Measurements from ENCODE around the gene PROZ.

Gene PROZ

DNA sequence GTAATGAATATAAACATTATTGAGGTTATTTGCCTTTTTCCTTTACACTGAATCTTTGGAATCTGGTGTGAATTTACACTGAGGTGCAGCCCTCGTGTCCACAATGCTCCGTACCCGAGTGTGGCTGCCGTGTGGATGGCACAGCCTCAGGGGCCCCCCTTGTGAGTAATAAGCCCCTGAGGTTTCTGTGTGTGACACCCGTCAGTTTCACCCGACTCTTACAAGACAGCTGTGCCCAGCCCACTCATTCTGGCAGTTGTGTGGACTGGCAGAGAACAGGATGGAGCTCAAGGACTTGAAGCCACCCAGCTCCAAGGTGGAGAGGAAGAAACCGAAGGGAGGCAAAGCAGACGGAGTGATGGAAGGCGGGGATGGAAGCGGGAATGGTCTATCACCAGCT is 7.8 kb downstream of the PROZ start:
- H3K9ac ChIP-seq (ENCODE audit: low read length) = no peak overlapping the region
- no peaks in the 10 kb centered on the region for H3K9me3 ChIP-seq (ENCODE audit: insufficient read depth, low read length)
- no peaks in the 10 kb centered on the region; the same call in 1 of the 2 replicates for H4K20me1 ChIP-seq (ENCODE audit: insufficient read depth, low read length)
- H3K4me3 ChIP-seq (ENCODE audit: low read length) = no peak overlapping the region
- no peak overlapping the region for H3K27ac ChIP-seq (ENCODE audit: low read length)
- H3K36me3 ChIP-seq (replicated peaks; ENCODE audit: low read depth, low read length) = peaks cover 16% of the 10 kb centered on the region
- TF ChIP-seq, protein P1, sequence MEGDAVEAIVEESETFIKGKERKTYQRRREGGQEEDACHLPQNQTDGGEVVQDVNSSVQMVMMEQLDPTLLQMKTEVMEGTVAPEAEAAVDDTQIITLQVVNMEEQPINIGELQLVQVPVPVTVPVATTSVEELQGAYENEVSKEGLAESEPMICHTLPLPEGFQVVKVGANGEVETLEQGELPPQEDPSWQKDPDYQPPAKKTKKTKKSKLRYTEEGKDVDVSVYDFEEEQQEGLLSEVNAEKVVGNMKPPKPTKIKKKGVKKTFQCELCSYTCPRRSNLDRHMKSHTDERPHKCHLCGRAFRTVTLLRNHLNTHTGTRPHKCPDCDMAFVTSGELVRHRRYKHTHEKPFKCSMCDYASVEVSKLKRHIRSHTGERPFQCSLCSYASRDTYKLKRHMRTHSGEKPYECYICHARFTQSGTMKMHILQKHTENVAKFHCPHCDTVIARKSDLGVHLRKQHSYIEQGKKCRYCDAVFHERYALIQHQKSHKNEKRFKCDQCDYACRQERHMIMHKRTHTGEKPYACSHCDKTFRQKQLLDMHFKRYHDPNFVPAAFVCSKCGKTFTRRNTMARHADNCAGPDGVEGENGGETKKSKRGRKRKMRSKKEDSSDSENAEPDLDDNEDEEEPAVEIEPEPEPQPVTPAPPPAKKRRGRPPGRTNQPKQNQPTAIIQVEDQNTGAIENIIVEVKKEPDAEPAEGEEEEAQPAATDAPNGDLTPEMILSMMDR (IDR thresholded peaks at IDR 0.05; ENCODE audit: low read depth, low read length) = no peak
- no peak for TF ChIP-seq EZH2phosphoT487 (IDR thresholded peaks at IDR 0.05; ENCODE audit: low read depth)
- peaks cover 3% of the 10 kb centered on the region; the same call in 1 of the 2 replicates for H3K27me3 ChIP-seq (ENCODE audit: low read depth, low read length)
- no peaks in the 10 kb centered on the region for H3K79me2 ChIP-seq (ENCODE audit: low read length)
- peaks cover 10% of the 10 kb centered on the region for H3K4me1 ChIP-seq (ENCODE audit: low read length)
- H2AFZ ChIP-seq (ENCODE audit: low read depth, low read length) = no peak overlapping the region
- no peak overlapping the region for H3K4me2 ChIP-seq (ENCODE audit: low read length)

GRCh38 chr13:113166681-113167080 is 8.2 kb downstream of the PROZ start:
- H3K27ac ChIP-seq (ENCODE audit: low read length) = no peak overlapping the region
- no peaks in the 10 kb centered on the region for H3K79me2 ChIP-seq (ENCODE audit: low read length)
- no peak overlapping the region for H3K4me2 ChIP-seq (ENCODE audit: low read length)
- H3K4me3 ChIP-seq (ENCODE audit: low read length) = no peak overlapping the region
- peaks cover 6% of the 10 kb centered on the region for H3K4me1 ChIP-seq (ENCODE audit: low read length)
- H3K27me3 ChIP-seq (ENCODE audit: low read depth, low read length) = no peaks in the 10 kb centered on the region; the same call in 1 of the 2 replicates
- H3K9me3 ChIP-seq (ENCODE audit: insufficient read depth, low read length) = no peaks in the 10 kb centered on the region
- TF ChIP-seq EZH2phosphoT487 (IDR thresholded peaks at IDR 0.05; ENCODE audit: low read depth) = no peak
- TF ChIP-seq, protein P1 (IDR thresholded peaks at IDR 0.05; ENCODE audit: low read depth, low read length) = no peak
- no peak overlapping the region for H3K9ac ChIP-seq (ENCODE audit: low read length)
- H4K20me1 ChIP-seq (ENCODE audit: insufficient read depth, low read length) = no peaks in the 10 kb centered on the region; the same call in 1 of the 2 replicates
- H2AFZ ChIP-seq (ENCODE audit: low read depth, low read length) = no peak overlapping the region
- peaks cover 20% of the 10 kb centered on the region for H3K36me3 ChIP-seq (replicated peaks; ENCODE audit: low read depth, low read length)

DNA sequence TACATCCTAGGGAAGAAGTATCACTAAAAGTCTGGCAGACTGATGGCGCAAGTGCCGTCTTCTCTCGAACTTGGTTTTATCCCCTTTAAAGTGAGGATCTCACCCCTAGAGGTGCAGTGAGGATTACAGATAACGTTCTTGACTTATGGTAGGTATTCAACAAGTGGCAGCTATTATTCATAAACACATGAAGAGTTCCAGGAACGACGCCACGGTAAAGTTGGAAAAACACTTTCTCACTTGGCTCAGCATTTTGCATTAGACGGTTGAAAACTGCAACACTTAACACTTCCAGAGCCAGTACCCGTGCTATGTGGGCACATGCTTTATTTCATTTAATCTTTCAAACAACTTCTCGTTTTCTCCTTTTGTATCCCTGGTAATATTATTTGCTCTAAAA is 8.7 kb downstream of the PROZ start:
- no peak overlapping the region for H3K4me2 ChIP-seq (ENCODE audit: low read length)
- no peaks in the 10 kb centered on the region for H3K9me3 ChIP-seq (ENCODE audit: insufficient read depth, low read length)
- peaks cover 6% of the 10 kb centered on the region for H3K4me1 ChIP-seq (ENCODE audit: low read length)
- no peak overlapping the region for H3K9ac ChIP-seq (ENCODE audit: low read length)
- peaks cover 23% of the 10 kb centered on the region for H3K36me3 ChIP-seq (replicated peaks; ENCODE audit: low read depth, low read length)
- no peaks in the 10 kb centered on the region; the same call in 1 of the 2 replicates for H3K27me3 ChIP-seq (ENCODE audit: low read depth, low read length)
- no peaks in the 10 kb centered on the region; the same call in 1 of the 2 replicates for H4K20me1 ChIP-seq (ENCODE audit: insufficient read depth, low read length)
- no peaks in the 10 kb centered on the region for H3K79me2 ChIP-seq (ENCODE audit: low read length)
- H3K27ac ChIP-seq (ENCODE audit: low read length) = no peak overlapping the region
- no peak overlapping the region for H3K4me3 ChIP-seq (ENCODE audit: low read length)
- no peak overlapping the region for H2AFZ ChIP-seq (ENCODE audit: low read depth, low read length)
- no peak for TF ChIP-seq EZH2phosphoT487 (IDR thresholded peaks at IDR 0.05; ENCODE audit: low read depth)
- TF ChIP-seq, protein P1 (IDR thresholded peaks at IDR 0.05; ENCODE audit: low read depth, low read length) = no peak

DNA sequence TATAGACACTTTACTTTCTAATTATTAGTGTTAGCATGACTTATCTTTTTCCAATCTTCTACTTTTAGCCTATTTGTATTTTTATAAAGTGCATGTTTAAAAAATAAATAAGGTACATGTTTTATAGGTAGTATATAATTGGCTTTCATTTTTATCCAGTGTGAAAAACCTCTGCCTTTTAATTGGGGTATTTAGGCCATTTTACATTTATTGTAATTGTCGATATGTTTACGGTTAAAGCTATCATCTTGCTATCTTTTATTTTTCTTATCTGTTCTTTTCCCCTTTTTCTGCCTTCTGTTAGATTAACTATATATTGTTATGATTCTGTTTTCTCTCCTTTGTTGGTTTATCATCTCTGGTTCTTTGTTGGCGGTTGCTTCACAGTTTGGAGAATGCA is 9.1 kb downstream of the PROZ start:
- Histone ChIP-seq H3K9me3 (ENCODE audit: insufficient read depth, low read length) (no peaks in the 10 kb centered on the region), H3K9ac (ENCODE audit: low read length) (no peak overlapping the region), H4K20me1 (ENCODE audit: insufficient read depth, low read length) (no peaks in the 10 kb centered on the region; the same call in 1 of the 2 replicates), H3K4me3 (ENCODE audit: low read length) (no peak overlapping the region), H3K4me1 (ENCODE audit: low read length) (peaks cover 6% of the 10 kb centered on the region), H3K36me3 (replicated peaks; ENCODE audit: low read depth, low read length) (peaks cover 27% of the 10 kb centered on the region), H3K27me3 (ENCODE audit: low read depth, low read length) (no peaks in the 10 kb centered on the region; the same call in 1 of the 2 replicates), H2AFZ (ENCODE audit: low read depth, low read length) (no peak overlapping the region), H3K4me2 (ENCODE audit: low read length) (no peak overlapping the region), H3K79me2 (ENCODE audit: low read length) (no peaks in the 10 kb centered on the region), H3K27ac (ENCODE audit: low read length) (no peak overlapping the region)
- TF ChIP-seq, protein P1 (IDR thresholded peaks at IDR 0.05; ENCODE audit: low read depth, low read length) = no peak
- no peak for TF ChIP-seq EZH2phosphoT487 (IDR thresholded peaks at IDR 0.05; ENCODE audit: low read depth)
